ENCODE results near the gene ATXN7L1. TPM values are rescaled to one million over a fixed set of nuclear protein-coding genes. Genes with fewer than 3 reads are reported as not detected.

ATXN7L1 gene
- total and polyA plus RNA-seq, 2 of the 4 experiments (the other 2 are of a cell fraction), result 3.5 to 4.3 TPM

GRCh38 chr7:105799677-105800076, 76.7 kb downstream of the ATXN7L1 start:
- TF ChIP-seq ELK1 (IDR thresholded peaks at IDR 0.05; ENCODE audit: borderline replicate concordance, low read depth, low read length) (no peak), SMC3 (IDR thresholded peaks at IDR 0.05; ENCODE audit: low read depth, low read length) (no peak), FOS (IDR thresholded peaks at IDR 0.05; ENCODE audit: low read depth, low read length) (no peak), NFE2L2 (IDR thresholded peaks at IDR 0.05; ENCODE audit: low read depth, low read length) (no peak), RCOR1 (IDR thresholded peaks at IDR 0.05; ENCODE audit: insufficient replicate concordance, low read length) (no peak), USF2 (IDR thresholded peaks at IDR 0.05; ENCODE audit: low read depth, low read length) (no peak), RAD21 (IDR thresholded peaks at IDR 0.05; ENCODE audit: low read length) (no peak), CEBPB (IDR thresholded peaks at IDR 0.05; ENCODE audit: low read depth, low read length) (no peak), RFX5 (IDR thresholded peaks at IDR 0.05; ENCODE audit: low read depth, low read length) (no peak), MAZ (IDR thresholded peaks at IDR 0.05; ENCODE audit: borderline replicate concordance, low read depth, low read length) (no peak), MAFK (IDR thresholded peaks at IDR 0.05; ENCODE audit: low read depth, low read length) (no peak), CHD1 (IDR thresholded peaks at IDR 0.05; ENCODE audit: low read depth, low read length) (no peak), CTCF (conservative IDR thresholded peaks at IDR 0.05; ENCODE audit: low read depth, low read length) (no peak), BHLHE40 (IDR thresholded peaks at IDR 0.05; ENCODE audit: low read depth, low read length) (no peak)
- H2AK9ac ChIP-seq (replicated peaks; ENCODE audit: low read depth, low read length, poor library complexity), result no peak overlapping the region
- no peak for ATAC-seq (ENCODE audit: low read depth)
- H3K36me3 ChIP-seq (ENCODE audit: control insufficient read depth, insufficient read depth, low read length), result no peaks in the 10 kb centered on the region
- intact Hi-C loops (cut with micrococcal nuclease), result no loop called here
- in situ Hi-C loops (cut with MboI; ENCODE audit: low sequenced_read_pairs), result no loop called here
- no TSS peak for BruUV-seq (replicated peaks)
- H2BK5ac ChIP-seq (ENCODE audit: low read depth, low read length, poor library complexity, severe bottlenecking), result no peak overlapping the region
- no peak overlapping the region for H3K9ac ChIP-seq (ENCODE audit: low read depth, low read length)
- dilution Hi-C loops (cut with HindIII; ENCODE audit: low sequenced_read_pairs, unreplicated experiment), result no loop called here
- H2BK120ac ChIP-seq (ENCODE audit: low read depth, low read length), result peak overlapping the region; percentile 73; the same call in 1 of the 2 replicates
- ChIA-PET POLR2A (ENCODE audit: unreplicated experiment) (no interaction called here), CTCF (no interaction called here)
- peak overlapping the region; percentile 67 for H3K4ac ChIP-seq (ENCODE audit: low read depth, low read length)
- H3K4me1 ChIP-seq (ENCODE audit: control insufficient read depth, insufficient read depth, low read length), result peaks cover 36% of the 10 kb centered on the region
- no peaks in the 10 kb centered on the region for H3K9me3 ChIP-seq (ENCODE audit: control insufficient read depth, insufficient read depth, low read length)
- WGBS, 2 experiments (ENCODE audit: extremely low coverage in 2 of 2, insufficient read length in 1 of 2), result 54% methylated on average over 4 of the region's 7 CpGs; no CpG with 5 or more reads in 1 of the 2 experiments
- H3K9me1 ChIP-seq (ENCODE audit: insufficient read depth, low read length), result peaks cover 34% of the 10 kb centered on the region
- H3K18ac ChIP-seq (ENCODE audit: low read depth, low read length), result no peak overlapping the region
- no peak overlapping the region for H4K5ac ChIP-seq (ENCODE audit: low read depth, low read length)
- H3K14ac ChIP-seq (replicated peaks; ENCODE audit: low read depth, low read length), result peak overlapping the region; percentile 77
- peak overlapping the region in 1 of 2 experiments; percentile 59; a peak in 1 of 4 replicates for H4K8ac ChIP-seq (ENCODE audit: low read depth in 2 of 2, low read length in 2 of 2)
- no peak overlapping the region for H3K4me2 ChIP-seq (ENCODE audit: low read depth, low read length)
- H3K56ac ChIP-seq (ENCODE audit: extremely low read depth, insufficient read depth, low read length), result no peak overlapping the region
- H3K27ac ChIP-seq (ENCODE audit: insufficient read depth, low read length), result no peak overlapping the region
- peak; percentile 28 for DNase-seq
- peak overlapping the region; percentile 22; the same call in 1 of the 2 replicates for H3K23ac ChIP-seq (ENCODE audit: low read depth, low read length)
- H4K91ac ChIP-seq (ENCODE audit: insufficient read depth, low read depth, low read length), result peak overlapping the region; percentile 40; the same call in 1 of the 2 replicates
- H2BK20ac ChIP-seq (ENCODE audit: low read depth, low read length), result no peak overlapping the region
- no peaks in the 10 kb centered on the region for H3K27me3 ChIP-seq (ENCODE audit: control insufficient read depth, insufficient read depth, low read length)
- no peak overlapping the region for H3K4me3 ChIP-seq (ENCODE audit: insufficient read depth, low read depth, low read length)
- H4K20me1 ChIP-seq (ENCODE audit: insufficient read depth, low read length), result peaks cover 9% of the 10 kb centered on the region; the same call in 1 of the 2 replicates
- peaks cover 4 to 54% of the 10 kb centered on the region in 2 experiments; a peak in 3 of 4 replicates for H3K79me1 ChIP-seq (ENCODE audit: low read depth in 1 of 2, low read length in 2 of 2)
- no peak overlapping the region for H2AFZ ChIP-seq (replicated peaks; ENCODE audit: low read length, poor library complexity)
- peak overlapping the region; percentile 44; the same call in 1 of the 3 replicates for H2BK15ac ChIP-seq (ENCODE audit: low read depth, low read length)
- H2AK5ac ChIP-seq (ENCODE audit: low read depth, low read length), result peak overlapping the region; percentile 30; the same call in 1 of the 2 replicates

Measured in IMR-90 (cell line).